Ovary (tissue), 9 donors: ENCODE results near the gene IGHMBP2. TPM values are rescaled to one million over a fixed set of nuclear protein-coding genes. Genes with fewer than 3 reads are reported as not detected.
A peak's percentile ranks its signal among the peaks of the same experiment; 100 is the strongest.

Source experiments
- DNase-seq, 5 donors: peaks; one replicate each; pipeline ENCODE4 v3.0.0-alpha.2; 2019 to 2020
- H3K27ac ChIP-seq, 2 donors: fragments of 200-600 bp; one replicate each; pipeline versions ENCODE4 v1.5.1 to v1.8.0; 2019 to 2022
- H3K27me3 ChIP-seq: fragments of 200-600 bp; one replicate; pipeline ENCODE4 v1.8.0; 2022
- H3K36me3 ChIP-seq: fragments of 200-600 bp; sonication (generic); one replicate; pipeline ENCODE4 v1.5.1; 2019
- H3K4me1 ChIP-seq: one replicate; pipeline ENCODE4 v1.8.1; 2013; ENCODE audit warnings: mild to moderate bottlenecking, moderate library complexity; ENCODE audit not compliant: insufficient read depth
- H3K4me3 ChIP-seq: fragments of 200-600 bp; sonication (generic); one replicate; pipeline ENCODE4 v1.5.1; 2017
- H3K9me3 ChIP-seq, 2 donors: fragments of 200-600 bp in 1 of 2; sonication (generic) in 1 of 2; one replicate each; pipeline versions ENCODE4 v1.5.1 to v1.8.1; 2013 to 2019; ENCODE audit warnings: mild to moderate bottlenecking in 1 of 2, moderate library complexity in 1 of 2
- EP300 ChIP-seq: sonication (generic); formaldehyde crosslinking; IDR thresholded peaks from one replicate; pipeline ENCODE4 v1.6.1; 2017; ENCODE audit warnings: antibody characterized with exemption
- POLR2A ChIP-seq: fragments of 450-650 bp; IDR thresholded peaks from one replicate; pipeline ENCODE4 v1.6.1; 2017; ENCODE audit warnings: antibody characterized with exemption, mild to moderate bottlenecking, moderate library complexity
- WGBS, 3 donors: extraction: QIAGEN DNeasy Blood & Tissue Kit in 1 of 3; methylation state at CpG; one replicate each; pipeline versions ENCODE4 v1.1.5 to v1.1.7; 2013 to 2017; 5-methylcytosine and 5-hydroxymethylcytosine counted together
- intact Hi-C, 4 donors: fragments of 100-400 bp; cut with DNase I; formaldehyde crosslinking; loops; one replicate each; pipeline versions ENCODE4 v1.11.0 to v1.15.1; 2022 to 2023
- polyA plus RNA-seq, 2 donors: library from polyadenylated mRNA; stranded (reverse); fragments of 200-250 nt in 1 of 2; fragments of 350-450 nt in 1 of 2; fragmentation: Illumina TruSeq in 1 of 2; extraction: RNeasy Lipid Tissue Mini Kit (QIAGEN cat#74804) in 1 of 2; gene quantifications; one replicate each; pipeline ENCODE4 v1.2.3, GENCODE V29; 2013 to 2014
- total RNA-seq, 7 donors: library from RNA; depleted of rRNA in 2 of 7; stranded (reverse); fragments of >200 nt in 2 of 7; fragmentation: NEBNext Ultra II Directional in 3 of 7; extraction: Animal tissue kit (Norgen Biotek cat#: 25700) in 3 of 7; gene quantifications; one replicate each; pipeline versions ENCODE4 v1.1.0 to v1.2.4, GENCODE V29; 2016 to 2023
- TF ChIP-seq, protein P1 (sequence below), 3 donors: fragments of 450-650 bp in 2 of 3; fragments of 200-600 bp in 1 of 3; IDR thresholded peaks; one replicate each; pipeline versions ENCODE4 v1.5.1 to v1.8.0; 2016 to 2022; ENCODE audit warnings: antibody characterized with exemption in 3 of 3, mild to moderate bottlenecking in 1 of 3
- donor health status: DM: no; HTN: no; CAD: no; lungs with moderate emphysema.
- donor health status: DM: no; HTN: no; CAD: no.
- donor health status: Bipolar disorder and iron deficiency.
- donor health status: DM: yes; HTN: yes; CAD: no.
- donor health status: DM: no; HTN: no; CAD: no.
- donor health status: DM: yes; HTN: yes; CAD: no.

IGHMBP2 gene
- total and polyA plus RNA-seq, 9 donors: 8.3 to 18.9 (median 15.9) TPM

DNA sequence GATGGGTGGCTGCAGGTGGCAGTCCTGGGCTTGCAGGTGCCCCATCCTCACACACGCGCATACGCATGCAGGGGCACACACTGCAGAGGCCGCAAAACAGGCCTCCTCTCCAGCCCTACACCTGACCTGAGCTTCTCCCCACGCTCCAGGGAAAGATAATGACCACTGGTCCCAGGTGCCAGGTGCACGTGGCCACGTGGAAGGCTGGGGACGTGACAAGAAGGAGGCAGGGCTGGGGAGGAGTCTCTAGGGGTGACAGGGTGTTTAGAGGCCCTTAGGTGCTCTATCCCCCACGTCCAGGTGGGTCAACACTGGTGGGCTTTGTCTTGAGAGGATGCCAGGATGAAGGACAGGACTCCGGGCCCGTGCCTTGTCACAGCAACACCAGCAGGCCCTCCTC is 38.5 kb upstream of the IGHMBP2 start:
- no peak for DNase-seq
- H3K27ac ChIP-seq: no peak overlapping the region
- intact Hi-C loops: no loop called here
- H3K9me3 ChIP-seq: no peaks in the 10 kb centered on the region
- H3K36me3 ChIP-seq: no peaks in the 10 kb centered on the region
- H3K27me3 ChIP-seq: no peaks in the 10 kb centered on the region
- TF ChIP-seq POLR2A (no peak), EP300 (no peak)
- TF ChIP-seq, protein P1, sequence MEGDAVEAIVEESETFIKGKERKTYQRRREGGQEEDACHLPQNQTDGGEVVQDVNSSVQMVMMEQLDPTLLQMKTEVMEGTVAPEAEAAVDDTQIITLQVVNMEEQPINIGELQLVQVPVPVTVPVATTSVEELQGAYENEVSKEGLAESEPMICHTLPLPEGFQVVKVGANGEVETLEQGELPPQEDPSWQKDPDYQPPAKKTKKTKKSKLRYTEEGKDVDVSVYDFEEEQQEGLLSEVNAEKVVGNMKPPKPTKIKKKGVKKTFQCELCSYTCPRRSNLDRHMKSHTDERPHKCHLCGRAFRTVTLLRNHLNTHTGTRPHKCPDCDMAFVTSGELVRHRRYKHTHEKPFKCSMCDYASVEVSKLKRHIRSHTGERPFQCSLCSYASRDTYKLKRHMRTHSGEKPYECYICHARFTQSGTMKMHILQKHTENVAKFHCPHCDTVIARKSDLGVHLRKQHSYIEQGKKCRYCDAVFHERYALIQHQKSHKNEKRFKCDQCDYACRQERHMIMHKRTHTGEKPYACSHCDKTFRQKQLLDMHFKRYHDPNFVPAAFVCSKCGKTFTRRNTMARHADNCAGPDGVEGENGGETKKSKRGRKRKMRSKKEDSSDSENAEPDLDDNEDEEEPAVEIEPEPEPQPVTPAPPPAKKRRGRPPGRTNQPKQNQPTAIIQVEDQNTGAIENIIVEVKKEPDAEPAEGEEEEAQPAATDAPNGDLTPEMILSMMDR (IDR thresholded peaks at IDR 0.05): no peak
- 90 to 94% (median 91%) methylated on average over 11 of the region's 11 CpGs for WGBS, 3 donors
- peaks cover 3% of the 10 kb centered on the region for H3K4me1 ChIP-seq
- H3K4me3 ChIP-seq: no peak overlapping the region

GRCh38 chr11:68867066-68867465 is 36.6 kb upstream of the IGHMBP2 start:
- intact Hi-C loops: no loop called here

GRCh38 chr11:68868221-68868835 is 35.4 kb upstream of the IGHMBP2 start:
- no peak for DNase-seq
- TF ChIP-seq EP300: no peak
- TF ChIP-seq, protein P1 (IDR thresholded peaks at IDR 0.05): no peak
- no peak for TF ChIP-seq POLR2A
- Histone ChIP-seq H3K27ac (no peak overlapping the region), H3K9me3 (no peaks in the 10 kb centered on the region), H3K36me3 (no peaks in the 10 kb centered on the region), H3K4me1 (peaks cover 3% of the 10 kb centered on the region), H3K27me3 (no peaks in the 10 kb centered on the region), H3K4me3 (no peak overlapping the region)
- WGBS, 3 donors: 86 to 91% (median 89%) methylated on average over 18 of the region's 18 CpGs
- intact Hi-C loops: no loop called here

More at GRCh38 chr11:68867066-68867465, 36.6 kb upstream of the IGHMBP2 start:
- Histone ChIP-seq H3K9me3 (no peaks in the 10 kb centered on the region), H3K4me1 (peaks cover 3% of the 10 kb centered on the region), H3K36me3 (no peaks in the 10 kb centered on the region), H3K4me3 (no peak overlapping the region), H3K27me3 (no peaks in the 10 kb centered on the region), H3K27ac (no peak overlapping the region)
- DNase-seq: no peak
- no peak for TF ChIP-seq EP300
- TF ChIP-seq POLR2A: no peak
- TF ChIP-seq, protein P1 (IDR thresholded peaks at IDR 0.05): no peak
- WGBS, 3 donors: 42 to 52% (median 44%) methylated on average over 6 of the region's 6 CpGs

DNA sequence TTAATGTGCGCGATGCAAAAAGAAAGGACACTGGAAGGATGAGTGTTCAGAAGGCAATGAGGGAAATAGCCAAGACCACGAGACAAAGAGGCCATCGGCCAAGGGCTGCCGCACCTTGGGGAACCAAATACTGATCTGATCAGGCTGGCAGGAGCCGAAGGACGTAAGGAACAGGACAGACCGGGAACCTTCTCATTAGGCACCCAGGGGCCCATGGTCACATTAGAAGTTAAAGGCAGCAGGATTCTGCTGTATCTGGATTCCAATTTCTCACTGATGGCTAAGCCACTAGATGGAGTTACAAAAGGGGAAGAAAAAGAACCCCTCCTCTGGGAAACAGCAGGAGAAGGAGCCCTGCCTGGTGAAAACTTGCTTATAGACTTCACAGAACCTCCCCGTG is 33.2 kb upstream of the IGHMBP2 start:
- TF ChIP-seq, protein P1 (IDR thresholded peaks at IDR 0.05): no peak
- no peak for TF ChIP-seq POLR2A
- TF ChIP-seq EP300: no peak
- Histone ChIP-seq H3K4me3 (peak overlapping the region; percentile 41), H3K27ac (no peak overlapping the region), H3K4me1 (peaks cover 3% of the 10 kb centered on the region), H3K27me3 (no peaks in the 10 kb centered on the region), H3K36me3 (no peaks in the 10 kb centered on the region), H3K9me3 (no peaks in the 10 kb centered on the region)
- intact Hi-C loops: no loop called here
- DNase-seq: no peak
- WGBS, 3 donors: 28 to 68% (median 45%) methylated on average over 9 of the region's 9 CpGs
